K562 treated with DMSO at 1 percent for 4 hours (cell line): Measurements from ENCODE around the gene FXR1. TPM values are rescaled to one million over a fixed set of nuclear protein-coding genes. Genes with fewer than 3 reads are reported as not detected.

Experiments used
- total RNA-seq: library from RNA; unstranded; fragments of 300-600 nt; gene quantifications from 2 replicates; pipeline ENCODE4 v1.2.3, GENCODE V29; 2022; ENCODE audit not compliant: insufficient read depth

Gene FXR1
- total RNA-seq = 87.3 and 91.1 TPM in 2 replicates

GRCh38 chr3:180912304-180913296, at the start of gene FXR1:
FXR1 (plus strand) TSS chr3:180912670; CDS start chr3:180912686, 16 bp downstream.

DNA sequence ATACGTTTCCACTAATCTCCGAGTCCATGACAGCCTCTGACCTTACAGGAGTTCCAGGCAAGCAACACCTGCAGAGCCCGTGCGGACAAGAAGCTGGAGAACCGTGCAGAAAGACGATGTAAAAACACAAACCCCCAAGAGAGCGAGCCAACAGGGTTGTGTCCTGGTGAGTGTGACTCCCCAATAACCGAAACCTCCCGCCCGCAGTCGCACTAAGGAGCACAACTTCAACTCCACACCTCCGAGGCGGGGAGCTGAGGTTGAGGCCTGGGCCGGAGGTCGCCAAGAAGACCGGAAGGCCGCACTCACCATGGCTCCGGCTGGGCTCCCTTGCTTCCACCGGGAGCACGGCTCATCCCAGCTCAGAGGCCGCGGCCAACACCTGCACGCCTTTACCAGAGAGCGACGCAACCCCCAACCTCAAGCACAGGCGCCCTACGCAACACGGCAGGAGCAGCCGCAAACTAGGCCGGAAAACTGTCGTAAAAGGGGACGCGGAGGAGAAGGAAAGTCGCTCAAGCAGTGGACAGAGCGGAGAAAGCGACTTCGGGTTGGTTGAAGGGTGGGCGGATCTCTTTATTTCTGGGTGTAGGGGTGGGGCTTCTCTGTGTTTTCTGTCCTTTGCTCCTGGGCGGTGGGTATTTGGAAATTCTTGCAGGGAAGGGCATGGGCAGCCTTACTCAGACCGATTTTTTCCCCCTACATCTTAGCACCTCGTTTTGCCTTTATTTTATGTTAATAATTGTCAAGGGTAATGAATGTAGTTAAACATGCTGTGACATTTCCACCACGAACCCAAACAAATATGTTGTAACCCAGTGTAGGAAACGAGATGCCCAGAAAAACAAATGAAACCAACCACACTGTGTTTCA, 77.1 kb downstream of the FXR1 start, which contains the start of gene DNAJC19:
Gene DNAJC19 (minus strand): TSS at position 446 of the 873 bp plus-strand sequence. CDS start 134 bp downstream, at position 312.

Other genes with a start within 250 kb of the FXR1 start
- not detected in 2 replicates for gene CCDC39, start 233.2 kb upstream of the FXR1 start, total RNA-seq
- 27.7 and 43.8 TPM in 2 replicates for gene DNAJC19, start 77.1 kb downstream of the FXR1 start, total RNA-seq